Measurements from ENCODE around the gene DFFB. TPM values are rescaled to one million over a fixed set of nuclear protein-coding genes. Genes with fewer than 3 reads are reported as not detected.

The DFFB gene
- polyA plus RNA-seq, 1 experiment: 6.1 TPM

DNA sequence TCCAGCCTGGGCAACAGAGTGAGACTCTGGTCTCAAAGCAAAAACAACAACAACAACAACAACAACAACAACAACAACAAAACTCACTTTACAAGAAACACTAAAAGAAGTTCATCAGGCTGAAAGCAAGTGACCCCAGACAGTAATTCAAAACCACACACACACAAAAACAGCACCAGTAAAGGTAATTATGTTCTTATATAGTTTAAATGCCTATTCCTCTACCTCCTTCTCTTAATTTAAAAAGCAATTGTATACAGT, 41.1 kb downstream of the DFFB start:
- H3K27me3 ChIP-seq (ENCODE audit: control insufficient read depth, insufficient read depth, low read length): no peaks in the 10 kb centered on the region
- ChIA-PET POLR2A (no interaction called here), CTCF (no interaction called here)
- H3K4me3 ChIP-seq (ENCODE audit: low read depth, low read length): no peak overlapping the region
- TF ChIP-seq, protein P1, sequence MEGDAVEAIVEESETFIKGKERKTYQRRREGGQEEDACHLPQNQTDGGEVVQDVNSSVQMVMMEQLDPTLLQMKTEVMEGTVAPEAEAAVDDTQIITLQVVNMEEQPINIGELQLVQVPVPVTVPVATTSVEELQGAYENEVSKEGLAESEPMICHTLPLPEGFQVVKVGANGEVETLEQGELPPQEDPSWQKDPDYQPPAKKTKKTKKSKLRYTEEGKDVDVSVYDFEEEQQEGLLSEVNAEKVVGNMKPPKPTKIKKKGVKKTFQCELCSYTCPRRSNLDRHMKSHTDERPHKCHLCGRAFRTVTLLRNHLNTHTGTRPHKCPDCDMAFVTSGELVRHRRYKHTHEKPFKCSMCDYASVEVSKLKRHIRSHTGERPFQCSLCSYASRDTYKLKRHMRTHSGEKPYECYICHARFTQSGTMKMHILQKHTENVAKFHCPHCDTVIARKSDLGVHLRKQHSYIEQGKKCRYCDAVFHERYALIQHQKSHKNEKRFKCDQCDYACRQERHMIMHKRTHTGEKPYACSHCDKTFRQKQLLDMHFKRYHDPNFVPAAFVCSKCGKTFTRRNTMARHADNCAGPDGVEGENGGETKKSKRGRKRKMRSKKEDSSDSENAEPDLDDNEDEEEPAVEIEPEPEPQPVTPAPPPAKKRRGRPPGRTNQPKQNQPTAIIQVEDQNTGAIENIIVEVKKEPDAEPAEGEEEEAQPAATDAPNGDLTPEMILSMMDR (IDR thresholded peaks at IDR 0.05; ENCODE audit: insufficient read depth, low read depth, low read length): no peak
- no peak for DNase-seq (ENCODE audit: low read depth)
- H3K36me3 ChIP-seq (ENCODE audit: control insufficient read depth, insufficient read depth, low read length): no peaks in the 10 kb centered on the region; the same call in 1 of the 2 replicates

DNA sequence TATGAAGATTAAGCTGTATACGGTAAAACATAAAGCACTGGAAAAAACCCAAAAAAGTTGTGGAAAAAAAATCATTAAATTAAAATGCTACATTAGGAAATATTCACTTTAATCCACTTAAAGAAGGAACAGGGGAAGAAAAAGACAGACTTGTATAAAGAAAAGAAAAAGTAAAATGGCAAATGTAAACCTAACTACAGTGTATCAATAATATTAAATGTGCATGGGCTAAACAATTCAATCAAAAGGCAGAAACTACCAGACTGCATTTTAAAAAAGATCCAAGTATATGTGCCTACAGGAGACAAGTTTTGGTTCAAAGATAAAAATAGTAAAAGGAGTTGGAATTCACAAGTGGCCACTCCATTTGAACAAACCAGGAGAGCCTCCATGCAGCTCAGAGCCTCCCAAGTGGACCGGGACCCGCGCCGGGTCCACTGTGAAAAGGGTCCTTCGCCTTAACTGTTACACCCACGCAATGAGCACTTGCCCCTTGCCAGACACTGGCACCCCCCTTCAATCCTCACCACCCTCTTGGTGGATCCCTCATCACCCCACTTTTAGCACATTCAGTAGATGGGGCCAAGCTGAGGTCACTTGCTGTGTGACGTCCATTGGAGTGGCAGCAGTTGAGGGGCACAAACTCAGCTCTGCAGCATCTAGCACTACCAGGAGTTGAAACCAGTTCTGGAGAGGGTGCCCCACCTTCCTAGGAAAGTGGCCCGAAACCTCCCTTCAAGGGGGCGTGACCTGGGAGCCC, 41.9 kb downstream of the DFFB start:
- peak overlapping the region; percentile 75 for H3K4me3 ChIP-seq (ENCODE audit: low read depth, low read length)
- H3K27me3 ChIP-seq (ENCODE audit: control insufficient read depth, insufficient read depth, low read length): no peaks in the 10 kb centered on the region
- CTCF ChIA-PET: interaction anchor here (1.0 to 1.3 kb wide), 3 partner anchors 10 to 103 kb away, joined by 3 to 4 read pairs (median 3); partner anchors contain the start of gene LRRC47
- POLR2A ChIA-PET: no interaction called here
- TF ChIP-seq, protein P1 (IDR thresholded peaks at IDR 0.05; ENCODE audit: insufficient read depth, low read depth, low read length): no peak
- no peaks in the 10 kb centered on the region; the same call in 1 of the 2 replicates for H3K36me3 ChIP-seq (ENCODE audit: control insufficient read depth, insufficient read depth, low read length)
- DNase-seq (ENCODE audit: low read depth): no peak

DNA sequence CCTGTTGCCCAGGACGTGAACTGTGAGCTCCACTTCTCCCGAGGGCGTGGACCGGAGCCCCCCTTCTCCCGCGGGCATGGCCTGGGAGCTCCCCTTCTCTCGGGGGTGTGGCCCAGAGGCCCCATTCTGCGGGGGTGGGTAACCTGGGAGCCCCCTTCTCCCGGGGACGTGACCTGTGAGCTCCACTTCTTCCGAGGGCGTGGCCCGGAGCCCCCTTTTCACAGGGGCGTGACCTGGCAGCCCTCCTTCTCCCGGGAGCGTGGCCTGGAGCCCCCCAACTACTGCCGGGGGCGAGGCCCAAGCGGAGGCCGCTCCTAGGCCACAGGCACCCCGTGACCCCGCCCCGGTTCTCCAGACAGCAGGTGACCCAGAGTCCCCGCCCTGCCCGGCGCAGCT, 42.5 kb downstream of the DFFB start:
- no peaks in the 10 kb centered on the region for H3K27me3 ChIP-seq (ENCODE audit: control insufficient read depth, insufficient read depth, low read length)
- TF ChIP-seq, protein P1 (IDR thresholded peaks at IDR 0.05; ENCODE audit: insufficient read depth, low read depth, low read length): no peak; the same call in 1 of the 2 replicates
- H3K36me3 ChIP-seq (ENCODE audit: control insufficient read depth, insufficient read depth, low read length): no peaks in the 10 kb centered on the region; the same call in 1 of the 2 replicates
- peak overlapping the region; percentile 75 for H3K4me3 ChIP-seq (ENCODE audit: low read depth, low read length)
- ChIA-PET CTCF (interaction anchor here (1.0 to 1.3 kb wide), 3 partner anchors 11 to 103 kb away, joined by 3 to 4 read pairs (median 3); partner anchors contain the start of gene LRRC47), POLR2A (no interaction called here)
- DNase-seq (ENCODE audit: low read depth): no peak

DNA sequence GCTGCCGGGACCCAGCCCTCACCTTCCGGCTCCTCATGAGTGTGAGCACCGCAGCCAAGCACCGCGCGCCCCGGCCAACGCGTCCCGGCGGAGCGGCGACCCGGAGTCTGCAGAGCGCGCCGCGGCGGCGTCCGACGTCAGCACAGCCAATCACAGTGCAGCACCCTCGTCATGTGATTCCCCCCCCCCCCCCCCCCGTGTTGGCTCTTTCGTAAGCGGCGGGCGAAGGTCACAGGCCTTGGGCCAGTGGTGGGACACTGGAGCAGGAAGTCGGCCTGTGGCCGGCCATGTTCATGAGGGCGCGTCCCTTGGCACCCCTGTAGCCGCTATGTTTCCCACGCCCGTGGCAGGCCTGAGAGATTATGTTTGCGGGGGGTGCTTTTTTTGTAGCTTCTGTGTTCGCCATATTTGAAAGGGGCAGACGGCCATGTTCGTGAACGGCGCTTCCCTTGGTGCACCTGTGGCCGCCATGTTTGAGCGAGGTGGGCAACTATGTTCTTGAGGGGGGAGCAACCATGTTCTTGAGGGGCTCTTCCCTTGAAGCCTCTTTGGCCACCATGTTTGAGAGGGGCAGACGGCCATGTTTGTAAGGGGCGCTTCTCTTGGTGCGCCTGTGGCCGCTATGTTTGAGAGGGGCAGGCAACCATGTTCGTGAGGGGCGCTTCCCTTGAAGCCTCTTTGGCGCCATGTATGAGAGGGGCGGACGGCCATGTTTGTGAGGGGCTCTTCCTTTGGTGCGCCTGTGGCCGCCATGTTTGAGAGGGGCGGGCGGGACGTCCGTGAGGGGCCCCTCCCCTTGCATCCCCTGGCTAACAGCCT, 43.1 kb downstream of the DFFB start, which contains the start of gene C1orf174:
TSS of gene C1orf174 (minus strand) at position 123 of the 819 bp plus-strand sequence. CDS start at position 37, 86 bp downstream.
- Histone ChIP-seq H3K27me3 (ENCODE audit: control insufficient read depth, insufficient read depth, low read length) (no peaks in the 10 kb centered on the region), H3K36me3 (ENCODE audit: control insufficient read depth, insufficient read depth, low read length) (no peaks in the 10 kb centered on the region), H3K4me3 (ENCODE audit: low read depth, low read length) (peak within 1 kb of the TSS; percentile 75)
- POLR2A ChIA-PET: no interaction called here
- TF ChIP-seq, protein P1 (IDR thresholded peaks at IDR 0.05; ENCODE audit: insufficient read depth, low read depth, low read length): no peak
- CTCF ChIA-PET: interaction anchor here (1.1 kb wide), 1 partner anchor 11 kb away, joined by 4 read pairs; no protein-coding TSS in a partner anchor
- DNase-seq (ENCODE audit: low read depth): peak; percentile 91

DNA sequence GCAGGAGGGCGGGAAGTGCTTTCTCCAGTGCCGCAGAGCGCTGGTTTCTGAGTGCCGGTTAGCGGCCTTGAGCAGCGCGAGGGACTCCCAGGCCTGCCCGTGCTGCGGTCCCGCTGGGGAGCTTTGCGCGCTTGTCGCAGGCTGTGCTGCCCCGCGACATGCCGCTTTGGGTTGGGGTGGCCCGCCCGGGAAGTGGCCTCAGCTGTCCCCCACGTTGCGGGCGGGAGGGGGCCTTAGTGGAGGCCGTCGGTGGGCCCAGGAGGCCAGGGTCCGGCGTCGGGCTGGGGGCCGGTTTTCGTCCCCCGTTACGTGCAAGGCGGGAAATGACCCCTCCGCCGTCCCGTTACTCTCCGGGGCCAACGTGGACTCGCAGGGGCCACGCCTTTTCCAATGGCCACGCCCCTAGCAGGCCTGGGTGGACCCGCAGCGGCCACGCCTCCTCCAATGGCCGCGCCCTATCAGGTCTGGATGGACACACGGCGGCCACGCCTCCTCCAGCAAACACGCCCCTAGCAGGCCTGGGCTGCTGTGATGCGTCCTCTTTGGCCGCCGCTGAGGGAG, 43.8 kb downstream of the DFFB start:
- Histone ChIP-seq H3K36me3 (ENCODE audit: control insufficient read depth, insufficient read depth, low read length) (no peaks in the 10 kb centered on the region), H3K4me3 (ENCODE audit: low read depth, low read length) (peak overlapping the region; percentile 75), H3K27me3 (ENCODE audit: control insufficient read depth, insufficient read depth, low read length) (no peaks in the 10 kb centered on the region)
- DNase-seq (ENCODE audit: low read depth): peak; percentile 77
- POLR2A ChIA-PET: no interaction called here
- TF ChIP-seq, protein P1 (IDR thresholded peaks at IDR 0.05; ENCODE audit: insufficient read depth, low read depth, low read length): no peak
- CTCF ChIA-PET: no interaction called here

Measured in BJ (cell line).